Thoracic aorta (tissue), 2 donors: ENCODE data around the gene VWA3B. TPM values are rescaled to one million over a fixed set of nuclear protein-coding genes. Genes with fewer than 3 reads are reported as not detected.
A peak's percentile ranks its signal among the peaks of the same experiment; 100 is the strongest.

ENCODE experiments used
- ATAC-seq: fragments of 150-250 bp; one replicate; pipeline ENCODE4 v1.8.0; 2017; ENCODE audit warnings: low read depth; ENCODE audit not compliant: insufficient number of reproducible peaks, low FRiP score
- DNase-seq: peaks from one replicate; pipeline ENCODE4 v3.0.0-alpha.2; 2020; ENCODE audit warnings: low spot score
- H3K27ac ChIP-seq, 2 donors: fragments of 200-600 bp; sonication (generic); 1 replicate in 1 of 2; 2 replicates in 1 of 2; pipeline ENCODE4 v1.5.1; 2016; ENCODE audit warnings: mild to moderate bottlenecking in 2 of 2, moderate library complexity in 2 of 2
- H3K27me3 ChIP-seq: fragments of 200-600 bp; sonication (generic); replicated peaks from 2 replicates; pipeline ENCODE4 v1.6.0; 2016; ENCODE audit warnings: mild to moderate bottlenecking; ENCODE audit not compliant: insufficient read depth
- H3K36me3 ChIP-seq: fragments of 200-600 bp; sonication (generic); one replicate; pipeline ENCODE4 v1.5.1; 2016
- H3K4me1 ChIP-seq, 2 donors: fragments of 200-600 bp; sonication (generic); 1 replicate in 1 of 2; 2 replicates in 1 of 2; pipeline versions ENCODE4 v1.5.1 to v1.6.0; 2016; ENCODE audit warnings: low read depth in 2 of 2, mild to moderate bottlenecking in 1 of 2; ENCODE audit not compliant: control insufficient read depth in 1 of 2
- H3K4me3 ChIP-seq: fragments of 200-600 bp; sonication (generic); 2 replicates; pipeline ENCODE4 v1.5.1; 2016; ENCODE audit warnings: mild to moderate bottlenecking
- H3K9me3 ChIP-seq: fragments of 200-600 bp; sonication (generic); 2 replicates; pipeline ENCODE4 v1.5.1; 2016
- total RNA-seq, 2 donors: library from RNA; depleted of rRNA; stranded (reverse); fragments of >200 nt; gene quantifications; one replicate each; pipeline versions ENCODE4 v1.1.0 to v1.2.3, GENCODE V29; 2016
- TF ChIP-seq, protein P1 (sequence below): fragments of 200-600 bp; sonication (generic); IDR thresholded peaks from one replicate; pipeline ENCODE4 v1.5.1; 2019; ENCODE audit warnings: antibody characterized with exemption

Gene VWA3B
- total RNA-seq, 2 donors from 2014 or later: 0.27 TPM; not detected in 1

DNA sequence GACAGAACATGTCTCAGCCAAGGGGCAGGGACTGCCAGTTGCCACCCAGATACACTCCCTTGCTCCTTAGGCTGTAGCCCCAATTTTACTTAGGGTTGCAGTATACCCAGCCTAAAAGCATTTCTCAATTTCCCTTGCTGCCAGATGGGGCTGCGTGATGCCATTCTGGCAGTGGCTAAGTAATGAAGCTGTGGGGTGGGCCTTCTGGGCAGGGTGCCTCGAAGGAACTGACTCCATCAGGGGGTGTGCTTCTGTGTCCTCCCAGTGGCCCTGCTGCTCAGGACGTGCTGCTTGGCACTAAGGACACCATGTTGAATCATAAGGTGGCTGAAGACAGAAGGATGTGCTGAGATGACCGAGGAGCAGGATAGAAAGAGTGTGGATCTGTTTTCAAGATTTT is 74.2 kb downstream of the VWA3B start:
- Histone ChIP-seq H3K4me3 (no peak overlapping the region), H3K4me1 (peaks cover 25 to 68% of the 10 kb centered on the region in 2 donors), H3K27me3 (no peaks in the 10 kb centered on the region), H3K27ac (peak overlapping the region; percentile 73 to 77), H3K9me3 (no peaks in the 10 kb centered on the region), H3K36me3 (no peaks in the 10 kb centered on the region)
- TF ChIP-seq, protein P1, sequence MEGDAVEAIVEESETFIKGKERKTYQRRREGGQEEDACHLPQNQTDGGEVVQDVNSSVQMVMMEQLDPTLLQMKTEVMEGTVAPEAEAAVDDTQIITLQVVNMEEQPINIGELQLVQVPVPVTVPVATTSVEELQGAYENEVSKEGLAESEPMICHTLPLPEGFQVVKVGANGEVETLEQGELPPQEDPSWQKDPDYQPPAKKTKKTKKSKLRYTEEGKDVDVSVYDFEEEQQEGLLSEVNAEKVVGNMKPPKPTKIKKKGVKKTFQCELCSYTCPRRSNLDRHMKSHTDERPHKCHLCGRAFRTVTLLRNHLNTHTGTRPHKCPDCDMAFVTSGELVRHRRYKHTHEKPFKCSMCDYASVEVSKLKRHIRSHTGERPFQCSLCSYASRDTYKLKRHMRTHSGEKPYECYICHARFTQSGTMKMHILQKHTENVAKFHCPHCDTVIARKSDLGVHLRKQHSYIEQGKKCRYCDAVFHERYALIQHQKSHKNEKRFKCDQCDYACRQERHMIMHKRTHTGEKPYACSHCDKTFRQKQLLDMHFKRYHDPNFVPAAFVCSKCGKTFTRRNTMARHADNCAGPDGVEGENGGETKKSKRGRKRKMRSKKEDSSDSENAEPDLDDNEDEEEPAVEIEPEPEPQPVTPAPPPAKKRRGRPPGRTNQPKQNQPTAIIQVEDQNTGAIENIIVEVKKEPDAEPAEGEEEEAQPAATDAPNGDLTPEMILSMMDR: no peak
- DNase-seq: no peak
- no peak for ATAC-seq

DNA sequence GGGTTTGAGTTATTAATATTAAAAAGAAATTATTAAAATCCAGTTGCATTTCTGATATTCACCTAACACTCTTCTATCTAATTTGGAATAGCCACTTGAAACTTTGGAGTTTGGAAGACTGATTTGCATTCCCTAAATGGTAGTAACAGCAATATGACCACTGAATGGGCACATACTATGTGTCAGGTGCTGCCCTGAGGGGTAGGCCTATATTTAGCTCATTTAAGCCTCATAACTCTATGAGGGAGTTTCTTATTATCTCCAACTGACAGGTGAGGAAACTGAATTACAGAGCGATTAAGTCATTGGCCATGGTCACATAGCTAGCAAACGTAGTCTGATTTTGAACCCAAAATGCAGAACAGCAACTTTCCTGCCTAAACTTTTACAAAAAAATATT is 77.3 kb downstream of the VWA3B start:
- TF ChIP-seq, protein P1: no peak
- ATAC-seq (no peak), DNase-seq (no peak)
- Histone ChIP-seq H3K9me3 (no peaks in the 10 kb centered on the region), H3K36me3 (no peaks in the 10 kb centered on the region), H3K27me3 (no peaks in the 10 kb centered on the region), H3K27ac (no peak overlapping the region), H3K4me3 (no peak overlapping the region), H3K4me1 (peaks cover 23 to 64% of the 10 kb centered on the region in 2 donors)

DNA sequence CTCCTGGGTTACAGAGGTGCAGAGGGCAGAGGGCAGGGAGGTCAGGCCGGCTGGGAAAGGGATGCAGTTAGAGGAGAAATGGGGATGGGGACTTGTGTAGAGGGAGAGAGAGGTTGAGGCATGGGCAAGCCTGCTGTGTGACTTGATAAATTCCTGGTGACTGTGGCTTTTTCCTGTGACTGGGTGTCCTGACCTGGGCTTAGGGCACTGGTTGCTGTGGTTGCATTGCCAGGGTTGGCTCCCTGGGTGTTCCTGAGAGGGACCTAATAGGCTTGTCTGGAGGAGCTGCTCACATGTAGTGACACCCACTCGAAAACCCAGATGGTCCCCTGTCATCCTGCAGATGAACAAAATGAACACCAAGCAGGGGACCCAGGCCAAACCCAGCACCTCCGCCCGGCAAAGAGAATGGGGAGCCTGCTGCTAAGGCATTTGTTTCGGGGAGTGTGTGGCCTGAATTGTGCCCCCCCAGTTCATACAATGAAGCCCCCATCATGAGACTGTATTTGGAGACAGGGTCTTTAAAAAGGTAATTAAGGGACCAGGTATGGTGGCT is 78.6 kb downstream of the VWA3B start:
- Histone ChIP-seq H3K27ac (no peak overlapping the region), H3K27me3 (no peaks in the 10 kb centered on the region), H3K4me3 (no peak overlapping the region), H3K9me3 (no peaks in the 10 kb centered on the region), H3K4me1 (peaks cover 19 to 51% of the 10 kb centered on the region in 2 donors), H3K36me3 (no peaks in the 10 kb centered on the region)
- ATAC-seq (no peak), DNase-seq (no peak)
- TF ChIP-seq, protein P1: no peak

DNA sequence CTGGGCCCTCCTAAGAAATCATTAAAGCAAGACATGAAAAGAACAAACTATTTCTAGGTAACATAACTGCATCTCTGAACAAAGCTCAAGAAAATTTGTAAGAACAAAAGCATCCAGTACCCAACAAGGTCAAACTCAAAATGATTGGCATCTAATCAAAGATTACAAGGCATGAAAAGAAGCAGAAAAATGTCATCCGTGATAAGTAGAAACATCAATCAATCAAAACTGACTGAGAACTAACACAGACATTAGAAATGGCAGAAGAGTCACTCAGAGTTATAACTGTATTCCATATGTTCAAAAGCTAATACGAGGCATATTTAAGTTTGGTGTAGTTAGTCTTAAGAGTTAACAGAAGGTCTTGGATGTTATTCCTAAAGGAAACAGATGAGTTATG is 80.9 kb downstream of the VWA3B start:
- Histone ChIP-seq H3K27ac (no peak overlapping the region), H3K4me3 (no peak overlapping the region), H3K9me3 (no peaks in the 10 kb centered on the region), H3K27me3 (no peaks in the 10 kb centered on the region), H3K36me3 (no peaks in the 10 kb centered on the region), H3K4me1 (peaks cover 7 to 35% of the 10 kb centered on the region in 2 donors)
- TF ChIP-seq, protein P1: no peak
- ATAC-seq (no peak), DNase-seq (no peak)

DNA sequence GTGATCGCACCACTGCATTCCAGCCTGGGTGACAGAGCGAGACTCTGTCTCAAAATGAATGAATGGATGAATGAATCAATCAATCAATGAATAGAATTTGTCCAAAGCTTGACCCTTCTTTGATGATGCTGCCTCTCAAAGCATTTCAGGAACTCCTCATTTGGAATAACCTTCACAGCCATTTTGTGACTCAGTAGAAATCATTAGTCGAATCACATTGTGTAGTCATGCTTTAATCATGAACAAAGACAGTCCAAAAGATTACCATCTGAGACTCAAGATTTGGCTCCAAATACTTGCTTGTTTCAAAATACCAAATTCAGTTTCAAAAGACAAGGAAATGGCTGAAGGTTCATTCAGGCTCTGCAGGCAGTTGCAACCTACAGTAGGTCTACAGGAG is 83.1 kb downstream of the VWA3B start:
- peaks cover 4 to 23% of the 10 kb centered on the region in 2 donors for H3K4me1 ChIP-seq
- no peak overlapping the region for H3K4me3 ChIP-seq
- no peaks in the 10 kb centered on the region for H3K9me3 ChIP-seq
- DNase-seq: no peak
- no peak overlapping the region for H3K27ac ChIP-seq
- ATAC-seq: no peak
- TF ChIP-seq, protein P1: no peak
- H3K27me3 ChIP-seq: no peaks in the 10 kb centered on the region
- no peaks in the 10 kb centered on the region for H3K36me3 ChIP-seq
